ENCODE results near the gene RETSAT.
"Not testable (repeated sequence)": the region's sequence is repeated elsewhere in the genome, so short reads cannot be mapped to it uniquely, and the experiment has no call there.

RETSAT gene

DNA sequence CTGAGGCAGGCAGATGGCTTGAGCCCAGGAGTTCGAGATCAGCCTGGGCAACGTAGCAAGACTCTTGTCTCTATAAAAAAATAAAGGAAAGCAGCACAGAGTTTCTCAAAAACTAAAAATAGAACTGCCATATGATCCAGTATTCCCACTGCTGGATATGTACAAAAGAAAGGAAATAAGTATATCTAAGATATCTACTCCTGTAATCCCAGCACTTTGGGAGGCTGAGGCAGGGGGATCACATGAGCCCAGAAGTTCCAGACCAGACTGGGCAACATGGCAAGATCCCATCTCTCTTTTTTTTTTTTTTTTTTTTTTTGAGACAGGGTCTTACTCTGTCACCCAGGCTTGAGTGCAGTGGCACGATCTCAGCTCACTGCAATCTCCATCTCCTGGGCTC, 24.6 kb downstream of the RETSAT start:
- DNase-seq, result not testable (repeated sequence)

- DNase-seq, result no peak
Observed at GRCh38 chr2:85329181-85329651, 25.1 kb downstream of the RETSAT start.

DNA sequence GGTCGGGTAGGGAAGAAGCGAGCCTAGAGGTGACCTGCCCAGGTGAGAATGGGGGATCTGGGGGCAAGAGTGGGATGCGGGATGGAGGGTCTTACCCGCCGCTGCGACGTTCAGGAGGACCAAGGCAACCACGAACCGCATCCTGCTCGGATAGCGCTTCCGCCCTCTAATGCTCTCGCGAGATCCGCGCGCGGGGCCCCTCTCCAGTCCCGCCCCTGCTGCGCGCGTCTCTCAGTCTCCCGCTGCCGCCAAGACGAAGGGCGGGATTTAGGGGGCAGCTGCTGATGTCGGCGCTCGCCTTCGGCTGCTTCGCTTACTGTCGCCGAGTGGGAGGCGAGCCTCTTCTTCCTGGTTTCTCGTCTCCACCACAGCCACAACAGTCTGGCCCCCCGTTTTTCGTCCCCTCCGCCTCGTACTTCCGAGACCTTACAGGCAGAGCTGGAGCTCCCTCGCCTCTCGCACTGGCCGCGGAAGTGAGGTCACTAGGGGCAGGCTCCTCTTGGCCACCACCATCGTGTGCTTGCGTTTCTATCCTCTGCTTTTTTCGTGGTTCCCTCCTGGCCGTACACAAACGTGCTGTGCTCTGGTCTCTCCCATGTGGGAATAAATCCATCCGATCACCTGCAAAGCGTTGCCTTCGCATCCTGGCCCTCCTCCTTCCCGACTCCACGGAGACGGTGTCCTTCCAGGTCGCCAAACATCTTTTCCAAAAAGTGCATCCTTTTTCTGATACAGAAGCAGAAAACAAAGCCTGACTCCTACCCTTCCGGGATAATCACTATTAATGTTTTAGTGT, 26.3 kb downstream of the RETSAT start, which contains the start of gene TGOLN2:
TGOLN2 (minus strand) TSS at position 168 of the 796 bp plus-strand sequence; CDS start at position 141, 27 bp downstream.
- DNase-seq, result peak; percentile 96

GRCh38 chr2:85327160-85327821, 27.0 kb downstream of the RETSAT start:
- peak; percentile 65 for DNase-seq

DNA sequence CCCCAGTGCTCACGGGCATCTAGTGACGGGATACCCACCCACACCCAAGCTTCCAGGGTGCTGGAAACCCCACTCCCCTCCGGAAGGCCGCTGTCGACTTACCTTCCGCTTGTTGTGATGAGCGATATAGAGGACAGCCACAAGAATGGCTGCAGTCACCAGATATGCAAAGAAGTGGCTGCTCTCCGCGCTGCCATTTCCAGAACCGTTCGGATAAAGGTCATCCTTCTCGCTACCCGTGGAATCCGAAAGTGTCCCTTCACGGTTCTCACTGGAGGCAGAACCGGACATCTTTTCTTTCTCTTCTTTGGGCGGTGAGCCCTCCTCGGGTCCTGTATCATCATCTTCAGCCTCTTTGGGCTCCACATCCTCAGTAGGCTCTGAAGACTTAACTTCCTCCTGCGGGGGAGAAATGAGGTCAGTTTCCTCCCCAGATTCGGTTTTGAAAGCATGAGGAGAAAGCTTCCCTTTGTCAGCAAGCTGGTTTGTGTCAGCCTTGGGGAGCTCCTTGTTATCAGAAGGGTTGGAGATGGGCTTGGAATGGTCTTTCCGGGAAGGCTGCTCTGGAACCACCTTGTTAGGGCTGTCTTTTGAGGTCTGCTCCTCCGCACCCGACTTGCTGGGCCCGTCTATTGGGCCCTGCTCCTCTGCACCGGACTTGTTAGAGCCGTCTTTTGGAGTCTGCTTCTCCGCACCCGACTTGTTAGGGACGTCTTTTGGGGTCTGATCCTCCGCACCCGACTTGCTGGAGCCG, 27.7 kb downstream of the RETSAT start:
- no peak for DNase-seq

DNA sequence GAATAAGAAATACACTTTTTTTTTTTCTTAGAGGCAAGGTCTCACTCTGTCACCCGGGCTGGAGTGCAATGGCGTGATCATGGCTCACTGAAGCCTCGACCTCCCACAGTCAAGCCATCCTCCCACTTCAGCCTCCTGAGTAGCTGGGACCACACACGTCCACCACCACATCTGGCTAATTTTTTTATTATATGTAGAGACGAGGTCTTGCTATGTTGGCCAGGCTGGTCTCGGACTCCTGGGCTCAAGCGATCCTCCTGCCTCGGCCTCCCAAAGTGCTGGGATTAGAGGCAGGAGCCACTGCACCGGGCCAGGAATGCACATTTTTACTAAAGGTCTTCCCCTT, 28.9 kb downstream of the RETSAT start:
- DNase-seq, result no peak

DNA sequence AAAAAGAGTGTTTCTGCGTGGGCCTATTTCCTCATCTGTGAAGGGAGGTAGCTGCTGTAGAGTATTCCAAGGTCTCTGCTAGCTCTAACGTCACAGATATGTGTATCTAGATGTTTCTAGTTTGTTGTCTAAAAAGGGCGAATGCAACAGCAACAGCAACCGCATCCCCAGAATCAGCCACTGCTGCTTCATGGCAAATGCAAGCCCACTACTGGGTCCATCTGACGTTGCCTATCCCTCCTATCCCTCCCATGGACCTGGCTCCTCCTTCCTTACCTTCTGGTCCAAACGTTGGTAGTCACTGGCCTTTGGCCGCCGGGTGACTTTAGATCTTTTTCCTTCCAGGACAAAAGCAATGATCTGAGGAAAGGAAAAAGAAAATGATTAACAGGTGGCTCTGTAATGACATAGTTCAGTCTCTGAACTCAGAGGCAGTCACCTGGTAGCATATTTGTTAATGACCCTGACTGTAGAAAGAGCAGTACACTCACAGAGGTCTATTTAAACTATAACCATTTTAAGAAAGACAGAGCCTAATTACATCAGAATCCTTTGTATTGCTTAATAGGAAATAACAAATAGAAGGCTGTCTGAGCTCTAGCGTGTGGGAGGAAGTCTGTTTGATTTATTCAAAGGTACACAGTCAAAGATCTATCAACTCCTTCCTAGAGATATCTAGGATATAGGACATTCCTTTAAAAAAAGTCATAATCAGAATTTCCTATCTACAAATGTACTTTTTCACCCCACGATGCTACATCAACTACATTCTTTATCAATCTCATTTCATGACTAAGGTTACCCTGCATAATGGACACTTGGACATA, 29.5 kb downstream of the RETSAT start:
- DNase-seq, result no peak

DNA sequence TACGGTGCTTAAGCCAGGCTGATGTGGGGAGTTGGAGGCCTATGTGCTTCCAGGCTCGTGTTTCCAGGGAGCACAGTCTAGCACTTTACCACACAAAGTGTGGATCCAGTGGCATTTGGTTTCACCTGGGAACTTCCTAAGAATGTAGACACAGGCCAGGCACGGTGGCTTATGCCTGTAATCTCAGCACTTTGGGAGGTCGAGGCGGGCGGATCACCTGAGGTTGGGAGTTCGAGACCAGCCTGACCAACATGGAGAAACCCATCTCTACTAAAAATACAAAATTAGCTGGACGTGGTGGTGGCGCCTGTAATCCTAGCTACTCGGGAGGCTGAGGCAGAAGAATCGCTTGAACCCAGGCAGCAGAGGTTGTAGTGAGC, 30.4 kb downstream of the RETSAT start:
- DNase-seq, result not testable (repeated sequence)

- no peak for DNase-seq
Observed at GRCh38 chr2:85323351-85323987, 30.9 kb downstream of the RETSAT start.

DNA sequence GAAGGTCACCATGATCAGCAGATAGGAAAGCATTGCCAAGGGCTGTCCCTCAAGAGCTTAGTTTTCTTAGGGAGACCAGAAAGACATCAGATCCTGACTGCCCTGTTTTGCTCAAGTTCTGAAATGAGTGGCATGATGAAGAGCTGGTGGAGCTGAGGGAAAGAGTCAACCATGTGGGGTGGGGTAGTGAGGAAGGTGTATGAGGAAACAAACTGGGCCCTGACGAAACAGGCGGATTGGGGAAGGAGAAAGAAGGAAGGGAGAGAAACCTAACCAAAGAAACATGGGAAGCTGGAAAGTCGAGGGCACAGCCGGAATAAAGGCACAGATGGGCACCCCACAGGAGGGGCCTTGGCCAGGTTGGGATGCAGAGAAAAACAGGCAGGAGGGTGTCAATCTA, 34.5 kb downstream of the RETSAT start:
- DNase-seq, result no peak

- DNase-seq, result peak; percentile 62
Observed at GRCh38 chr2:85318222-85319074, 35.9 kb downstream of the RETSAT start.

- not testable (repeated sequence) for DNase-seq
Observed at GRCh38 chr2:85315921-85316320, 38.4 kb downstream of the RETSAT start.

DNA sequence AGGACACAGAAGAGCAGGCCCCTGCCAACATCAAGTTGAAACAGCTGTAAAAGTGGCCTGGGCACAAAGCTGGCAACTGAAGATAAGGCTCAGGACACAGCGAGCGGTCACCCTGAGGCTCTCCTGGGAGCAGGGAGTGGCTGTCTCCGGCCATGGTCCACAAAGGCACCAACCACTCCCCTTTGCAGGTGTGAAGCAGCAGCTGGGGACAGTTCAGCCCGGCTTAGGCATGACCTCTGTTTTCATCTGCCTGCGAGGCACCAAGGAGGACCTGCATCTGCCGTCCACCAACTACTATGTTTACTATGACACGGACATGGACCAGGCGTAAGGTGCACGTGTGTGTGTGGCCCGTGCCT, 39.5 kb downstream of the RETSAT start:
- DNase-seq, result no peak

DNA sequence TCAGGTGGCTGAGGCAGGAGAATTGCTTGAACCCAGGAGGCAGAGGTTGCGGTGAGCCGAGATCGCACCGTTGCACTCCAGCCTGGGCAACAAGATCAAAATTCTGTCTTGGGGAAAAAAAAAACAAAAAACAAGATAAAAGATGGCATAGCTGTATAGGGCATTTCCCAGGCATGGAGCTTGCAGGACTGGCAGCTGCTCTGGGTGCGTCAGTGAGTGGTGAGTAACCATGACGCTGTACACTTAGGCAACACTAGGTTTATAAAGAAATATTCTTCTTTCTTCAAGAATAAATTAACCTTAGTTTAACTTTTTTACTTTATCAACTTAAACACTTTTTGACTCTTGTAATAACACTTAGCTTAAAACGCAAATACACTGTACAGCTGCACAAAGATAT, 41.9 kb downstream of the RETSAT start:
- DNase-seq, result no peak

DNA sequence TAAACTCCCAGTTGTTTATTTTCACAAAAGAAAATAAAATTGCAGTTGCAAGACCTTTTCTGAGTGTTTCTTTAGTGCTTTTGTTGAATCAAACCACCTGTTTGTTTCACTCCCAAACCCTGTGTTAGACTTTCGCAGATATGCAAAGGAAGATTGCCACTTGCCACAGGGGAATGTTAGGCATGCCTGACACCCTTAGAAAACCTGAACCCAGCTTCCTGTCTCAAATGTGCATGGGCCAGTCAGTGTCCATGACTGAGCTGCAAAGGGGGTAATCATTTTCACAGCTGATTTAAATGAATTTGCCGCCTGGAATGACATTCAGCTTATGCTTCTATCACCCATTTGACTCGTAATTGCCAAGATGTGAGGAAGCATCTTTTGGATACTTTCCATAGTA, 44.0 kb downstream of the RETSAT start:
- DNase-seq, result no peak

DNA sequence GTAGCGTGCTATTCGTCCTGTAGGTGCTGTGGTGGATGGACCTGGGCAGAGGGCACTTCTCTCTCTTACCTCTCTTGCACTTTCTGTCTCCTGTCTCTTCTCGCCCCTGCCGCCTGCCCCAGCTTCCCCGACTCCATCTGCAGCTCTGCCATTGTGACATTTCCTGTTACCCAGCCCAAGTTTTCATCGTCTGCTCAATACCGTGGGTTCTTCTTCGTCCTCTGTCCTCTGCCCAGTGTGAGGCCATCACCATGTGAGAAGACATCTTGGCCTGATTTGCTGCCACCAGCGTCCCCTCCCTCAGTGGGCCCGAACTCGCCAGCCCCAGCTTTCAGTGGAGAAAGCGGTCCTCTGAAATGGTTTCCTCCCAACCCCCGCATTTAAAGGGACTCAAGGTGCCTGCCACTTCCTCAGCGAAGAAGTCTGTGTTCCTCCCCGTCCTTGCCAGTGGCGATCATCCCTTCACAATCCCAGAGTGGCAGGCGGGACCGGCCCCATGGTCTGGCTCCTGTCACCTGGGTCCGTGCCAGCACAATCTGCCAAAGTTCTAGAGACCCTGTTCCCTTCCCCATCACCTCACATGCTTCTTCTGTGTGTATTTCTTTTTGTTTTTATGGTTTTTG, 44.5 kb downstream of the RETSAT start:
- DNase-seq, result no peak

DNA sequence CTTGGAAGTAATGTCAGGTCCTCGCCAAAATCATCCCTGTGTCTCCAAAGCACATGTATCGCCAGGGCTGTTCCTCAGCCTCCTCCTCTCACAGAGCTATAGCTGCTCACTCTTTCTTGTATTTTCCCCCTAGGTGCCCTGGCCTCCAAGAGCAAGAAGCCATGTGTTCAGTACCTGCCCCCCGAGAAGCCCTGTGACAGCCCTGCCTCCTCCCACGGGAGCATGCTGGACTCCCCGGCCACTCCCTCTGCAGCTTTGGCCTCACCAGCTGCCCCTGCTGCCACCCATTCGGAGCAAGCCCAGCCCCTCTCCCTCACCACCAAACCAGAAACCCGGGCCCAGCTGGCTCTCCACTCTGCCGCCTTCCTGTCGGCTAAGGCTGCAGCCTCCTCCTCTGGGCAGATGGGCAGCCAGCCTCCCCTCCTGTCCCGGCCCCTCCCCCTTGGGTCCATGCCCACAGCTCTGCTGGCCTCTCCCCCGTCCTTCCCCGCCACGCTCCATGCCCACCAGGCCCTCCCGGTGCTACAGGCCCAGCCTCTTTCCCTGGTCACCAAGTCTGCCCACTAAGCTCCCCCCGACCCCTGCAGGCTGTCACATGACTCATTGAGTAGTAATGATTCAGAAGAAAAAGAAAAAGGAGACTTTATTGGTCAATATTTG, 45.3 kb downstream of the RETSAT start:
- peak; percentile 86 for DNase-seq

- no peak for DNase-seq
Observed at GRCh38 chr2:85308201-85308600, 46.1 kb downstream of the RETSAT start.

DNA sequence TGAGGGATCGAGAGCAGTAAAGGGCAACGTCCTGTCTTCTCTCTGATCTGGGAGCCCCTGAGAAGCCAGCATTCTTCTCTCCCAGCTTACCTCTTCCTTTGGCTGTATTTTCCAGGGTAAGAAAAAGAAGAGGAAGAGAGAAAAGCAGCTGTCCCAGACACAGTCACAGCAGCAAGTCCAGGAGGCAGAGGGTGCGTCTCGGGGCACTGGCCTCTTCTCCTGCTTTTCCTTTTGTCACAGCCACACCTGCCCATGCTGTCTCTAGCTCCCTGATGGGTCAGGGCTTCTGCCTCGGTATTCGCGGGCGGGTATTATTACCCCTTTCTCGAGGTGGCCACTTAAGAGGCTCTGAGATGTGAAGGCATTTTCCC, 46.8 kb downstream of the RETSAT start:
- no peak for DNase-seq

Measured in right hindlimb (tissue), 1 donor.